GM21529 (cell line): ENCODE results near the gene ST8SIA6.
A peak's percentile ranks its signal among the peaks of the same experiment; 100 is the strongest.
"Not testable (repeated sequence)": the region's sequence is repeated elsewhere in the genome, so short reads cannot be mapped to it uniquely, and the experiment has no call there.

Source experiments
- ATAC-seq: cut with Tn5 transposase; IDR thresholded peaks from one replicate; pipeline ENCODE4 v1.9.1; 2021; ENCODE audit not compliant: unreplicated experiment

Gene ST8SIA6

DNA sequence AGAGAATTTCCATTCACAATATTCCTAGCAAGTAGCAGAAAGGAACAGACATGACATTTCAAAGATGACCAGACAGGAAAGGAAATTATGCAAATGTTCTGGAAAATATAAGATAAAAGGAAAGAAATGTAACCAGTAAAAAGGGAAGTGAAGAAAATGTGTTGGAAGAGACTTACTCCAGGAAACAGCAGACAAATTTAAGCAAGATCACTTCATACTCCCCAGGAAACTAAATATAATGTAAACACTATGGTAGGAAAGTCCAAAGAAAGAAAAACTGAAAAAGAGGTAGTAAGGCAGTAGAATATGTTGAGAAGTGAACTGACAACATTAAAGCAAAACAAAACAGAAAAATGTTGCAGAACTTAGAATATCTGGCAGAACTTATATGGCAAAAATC is 6.4 kb upstream of the ST8SIA6 start:
- ATAC-seq, result no peak

DNA sequence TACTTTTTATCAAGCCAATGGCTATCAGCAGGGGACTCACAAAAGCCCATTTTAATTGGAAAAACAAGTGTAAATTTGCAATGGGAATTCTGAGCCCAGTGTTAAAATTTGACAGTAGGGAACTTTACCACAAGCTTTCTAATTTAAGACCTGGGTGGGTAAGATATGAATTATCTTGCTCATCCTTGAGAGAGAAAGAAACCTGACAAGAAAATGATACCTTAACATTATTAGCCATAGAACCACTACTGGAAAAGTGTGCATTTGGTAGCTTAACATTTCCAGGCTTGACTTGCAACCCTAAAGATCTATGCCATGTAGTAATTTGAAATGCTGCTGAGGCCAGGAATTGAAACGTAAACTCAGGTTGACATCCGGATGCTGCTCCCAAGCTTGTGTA is 2.7 kb upstream of the ST8SIA6 start:
- no peak for ATAC-seq

DNA sequence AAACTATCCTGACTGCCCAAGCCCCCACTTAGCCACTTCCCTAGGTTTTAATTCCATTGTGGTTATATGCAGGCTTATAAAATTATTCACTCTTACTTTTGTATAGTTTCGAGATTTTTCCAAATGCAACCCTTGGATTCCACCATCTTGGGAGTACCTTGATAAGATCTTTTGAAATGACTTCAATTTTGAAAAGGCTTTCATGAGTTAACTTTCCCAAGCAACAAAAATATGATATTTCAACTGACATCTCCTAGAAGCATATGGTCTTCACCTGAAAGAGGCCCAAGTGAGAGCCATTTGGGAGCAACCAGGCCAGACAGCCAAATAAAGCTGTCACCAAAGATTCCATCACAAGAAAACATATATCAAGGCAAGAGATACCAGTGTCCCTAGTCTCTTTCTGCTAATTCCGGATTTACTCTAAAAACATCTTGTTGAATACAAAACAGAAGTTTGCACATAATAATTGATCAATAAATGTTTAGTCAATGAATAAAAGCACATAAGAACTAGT is 1.7 kb upstream of the ST8SIA6 start:
- no peak for ATAC-seq

DNA sequence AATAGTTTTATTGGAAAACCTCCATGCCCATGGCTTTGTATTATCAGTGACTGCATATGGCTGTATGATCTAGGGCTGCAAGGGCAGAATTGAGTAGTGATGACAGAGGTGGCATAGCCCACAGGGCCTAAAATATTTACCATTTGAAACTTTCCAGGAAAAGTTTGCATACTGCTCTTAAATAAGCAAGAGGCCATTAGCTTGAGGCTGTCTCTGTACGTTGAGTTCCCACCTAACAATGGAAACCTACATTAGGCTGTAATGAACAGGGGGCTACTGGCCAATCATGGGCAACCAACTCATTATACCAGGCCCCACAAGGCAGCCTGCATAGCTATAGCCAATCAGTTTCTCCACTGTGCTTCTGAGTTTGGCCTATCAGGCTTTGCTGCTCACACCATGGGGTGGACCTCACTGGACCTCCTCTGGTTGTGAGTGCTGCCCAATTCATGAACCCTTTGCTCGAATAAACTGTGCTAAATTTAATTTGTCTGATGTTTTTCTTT is 673 bp upstream of the ST8SIA6 start:
- ATAC-seq, result no peak

DNA sequence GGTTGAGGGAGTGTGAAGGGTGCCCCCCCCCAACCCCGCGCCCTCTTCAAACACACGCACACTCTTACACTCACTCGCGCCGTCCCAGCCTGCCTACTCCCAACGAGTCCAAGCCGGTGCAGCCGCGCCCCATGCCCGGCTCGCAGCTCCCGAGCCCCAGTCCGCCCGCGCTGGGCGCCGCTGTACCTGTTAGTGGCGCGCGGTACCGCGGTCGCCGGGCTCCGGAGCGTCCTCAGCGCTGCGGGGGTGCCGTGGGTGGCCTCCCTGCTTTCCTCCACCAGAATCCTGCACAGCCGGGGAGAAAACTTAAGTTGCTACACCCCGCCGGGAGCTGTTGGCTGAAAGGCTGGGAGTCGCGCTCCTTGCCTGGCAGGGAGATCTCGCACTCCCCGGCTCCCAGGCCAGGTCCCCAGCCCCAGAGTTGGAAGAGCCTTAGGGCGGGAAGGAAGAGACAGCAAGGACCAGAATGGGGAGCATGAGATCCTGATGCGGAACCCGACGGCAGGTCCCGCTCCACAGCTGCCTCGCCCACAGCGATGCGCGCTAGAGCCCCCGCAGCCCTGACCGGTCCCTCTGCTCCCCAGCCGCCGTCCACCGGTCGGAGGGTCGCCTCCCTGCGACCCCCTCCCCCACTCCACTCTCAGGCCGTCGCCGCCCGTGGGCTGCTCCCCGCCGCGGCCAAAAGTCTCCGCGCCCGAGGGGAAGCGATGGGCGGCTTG is 863 bp downstream of the ST8SIA6 start:
- ATAC-seq, result peak; percentile 39

DNA sequence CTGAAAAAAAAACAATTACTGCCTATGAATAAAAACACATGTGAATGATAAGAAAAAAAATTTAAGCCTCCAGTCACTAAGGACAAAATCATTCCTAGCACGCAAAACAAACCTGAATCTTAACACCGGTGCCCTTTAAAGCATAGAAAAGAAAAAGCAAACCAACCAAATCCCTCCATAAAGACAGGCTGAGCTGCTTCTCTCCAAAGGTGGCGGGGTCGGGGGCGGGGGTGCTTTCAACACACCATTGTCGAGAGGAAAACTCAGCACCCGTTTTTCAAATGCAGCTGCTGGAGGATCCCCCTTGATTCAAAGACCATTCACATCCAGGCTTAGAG is 1.4 kb downstream of the ST8SIA6 start:
- ATAC-seq, result no peak

DNA sequence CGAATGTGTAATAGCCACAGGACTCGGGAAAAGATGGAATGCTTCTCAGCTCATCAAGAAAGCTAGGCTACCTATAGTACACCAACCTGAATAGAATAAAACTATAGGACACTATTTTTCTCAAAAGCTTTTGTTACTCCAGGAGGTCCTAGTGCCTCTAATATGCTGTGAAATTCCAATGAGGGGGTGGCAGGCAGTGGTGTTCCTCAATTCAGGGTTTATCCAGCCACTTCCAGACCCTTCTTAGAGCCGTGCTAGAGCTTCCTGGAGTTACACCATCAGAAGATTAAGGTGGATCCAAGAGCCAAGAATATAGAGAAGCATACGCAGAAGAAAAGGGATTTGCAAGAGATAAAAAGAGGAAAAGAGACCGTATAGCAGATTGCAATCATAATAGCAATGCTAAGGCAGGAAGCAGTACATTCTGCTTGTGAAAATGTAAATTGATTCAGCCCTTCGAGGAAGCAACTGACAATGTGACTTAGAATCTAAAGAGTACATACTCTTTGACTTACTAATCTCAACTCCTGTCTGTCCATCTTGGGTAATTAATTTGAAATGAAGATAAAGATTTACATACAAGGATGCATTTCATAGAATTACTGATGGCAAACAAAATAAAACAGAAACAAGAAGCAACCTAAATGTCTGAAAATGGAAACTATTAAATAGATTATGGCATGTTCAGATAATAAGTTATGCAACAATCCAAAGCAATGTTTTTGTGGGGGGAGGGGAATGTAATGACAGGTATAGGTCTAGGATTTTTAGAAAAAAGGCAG is 2.1 kb downstream of the ST8SIA6 start:
- ATAC-seq, result no peak

DNA sequence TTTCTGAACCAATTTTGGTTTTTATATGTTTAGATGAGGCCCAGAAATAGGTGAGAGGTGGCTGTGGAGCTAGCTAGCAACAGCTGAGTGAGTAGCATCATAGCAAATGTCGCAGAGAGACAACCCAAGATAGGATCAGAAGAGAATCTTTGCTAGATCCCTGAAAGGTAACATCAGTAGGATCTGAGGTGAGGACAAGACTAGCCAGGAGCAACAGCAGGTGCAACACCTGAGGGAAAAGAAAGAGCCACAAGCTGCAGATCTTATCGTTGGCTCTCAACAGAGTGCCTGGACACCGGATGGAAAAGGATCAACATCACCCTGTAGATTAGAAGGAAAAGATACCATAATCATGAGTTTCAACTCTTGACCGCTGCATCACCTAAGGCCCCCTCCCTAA is 4.4 kb downstream of the ST8SIA6 start:
- no peak for ATAC-seq

DNA sequence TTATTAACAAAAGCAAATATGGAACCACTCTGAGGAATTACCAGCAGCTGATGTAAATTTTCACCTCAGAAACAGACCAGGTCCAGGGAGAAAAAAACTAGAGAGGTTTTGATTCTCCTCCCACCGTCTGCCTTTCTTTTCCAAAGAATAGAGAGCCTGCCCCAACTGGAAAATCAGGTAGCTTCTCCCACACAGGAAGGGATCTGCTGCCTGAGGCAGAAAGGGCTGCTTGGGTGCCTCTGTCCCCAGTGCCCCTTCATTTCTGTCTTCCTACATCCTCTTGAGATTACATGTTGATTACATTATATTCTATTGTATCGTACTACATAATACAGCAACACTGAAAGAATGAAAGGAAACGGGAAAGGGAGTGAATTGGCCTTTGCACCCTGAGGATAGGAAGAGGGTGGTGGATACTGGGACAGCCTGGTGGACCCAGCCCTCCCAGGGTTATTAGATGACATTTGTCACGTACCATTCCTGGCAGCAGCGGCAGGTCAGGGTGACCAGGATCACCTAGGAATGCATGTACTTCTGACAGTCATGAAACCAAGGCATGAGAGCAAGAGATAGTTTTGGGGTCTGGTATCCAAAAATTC is 8.9 kb downstream of the ST8SIA6 start:
- no peak for ATAC-seq

DNA sequence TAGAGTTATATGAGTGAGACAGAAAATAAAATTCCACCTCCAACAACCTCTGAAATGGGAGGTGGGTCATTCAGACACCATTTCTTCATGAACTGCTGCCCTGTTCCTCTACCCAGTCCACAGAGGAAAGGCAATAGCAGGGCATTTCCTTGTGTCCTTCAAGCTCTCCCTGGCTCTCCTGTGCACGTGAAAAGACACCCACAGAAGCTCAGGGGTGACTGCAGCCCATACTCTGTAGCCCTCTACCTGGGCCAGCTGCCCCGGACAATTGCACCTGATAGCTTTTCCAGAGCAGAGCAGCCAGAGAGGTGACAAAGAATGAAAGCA is 10.0 kb downstream of the ST8SIA6 start:
- no peak for ATAC-seq

DNA sequence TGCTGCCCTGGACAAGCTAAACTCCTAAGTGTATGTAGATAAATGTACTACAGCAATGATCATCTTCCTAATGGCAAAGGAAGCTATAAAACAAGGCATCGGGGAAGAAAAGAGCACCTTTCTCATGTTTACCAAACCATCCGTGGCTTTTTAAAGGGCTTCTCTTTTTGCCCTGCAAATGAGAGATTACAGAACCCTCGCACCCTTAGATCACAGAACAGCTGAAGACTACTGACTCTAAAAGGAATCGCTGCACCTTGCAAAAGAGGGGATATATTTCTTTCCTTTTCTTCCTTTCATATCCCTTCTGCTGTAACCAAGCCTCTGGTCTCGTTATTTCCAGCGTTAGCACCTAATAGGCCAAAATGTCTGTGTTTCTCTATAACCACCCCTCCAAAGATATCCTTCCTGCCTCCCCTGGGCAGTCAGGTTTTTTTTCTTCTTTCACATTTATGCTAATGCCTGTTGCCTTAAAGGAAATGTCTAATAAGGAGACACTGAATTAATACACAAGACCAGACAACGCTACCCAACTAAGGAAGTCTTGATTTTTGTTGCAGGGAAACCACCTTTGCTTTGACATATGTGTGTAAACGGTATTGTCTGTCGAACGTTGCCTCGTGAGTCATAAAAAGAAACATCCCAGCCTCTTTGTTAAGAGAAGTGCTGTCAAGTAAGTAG is 10.5 kb downstream of the ST8SIA6 start:
- peak; percentile 96 for ATAC-seq

DNA sequence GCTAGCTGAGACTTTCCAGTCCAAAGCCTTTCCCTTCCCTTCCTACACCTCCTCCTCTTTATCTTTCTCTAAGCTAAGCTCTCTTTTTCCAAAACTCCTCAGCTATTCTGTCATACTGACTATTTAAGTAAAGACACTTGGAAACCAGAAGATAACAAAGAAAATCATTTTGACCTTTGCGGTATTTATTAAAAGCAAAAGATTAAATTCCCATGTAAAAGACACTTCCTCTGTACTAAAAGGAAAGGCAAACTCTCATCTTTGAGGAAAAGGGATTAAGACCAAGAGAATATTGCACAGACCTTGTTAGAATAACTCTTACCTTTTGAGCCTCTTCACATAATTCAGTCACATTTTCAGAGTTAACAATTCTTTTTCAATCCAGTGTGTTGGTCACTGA is 15.8 kb downstream of the ST8SIA6 start:
- no peak for ATAC-seq

DNA sequence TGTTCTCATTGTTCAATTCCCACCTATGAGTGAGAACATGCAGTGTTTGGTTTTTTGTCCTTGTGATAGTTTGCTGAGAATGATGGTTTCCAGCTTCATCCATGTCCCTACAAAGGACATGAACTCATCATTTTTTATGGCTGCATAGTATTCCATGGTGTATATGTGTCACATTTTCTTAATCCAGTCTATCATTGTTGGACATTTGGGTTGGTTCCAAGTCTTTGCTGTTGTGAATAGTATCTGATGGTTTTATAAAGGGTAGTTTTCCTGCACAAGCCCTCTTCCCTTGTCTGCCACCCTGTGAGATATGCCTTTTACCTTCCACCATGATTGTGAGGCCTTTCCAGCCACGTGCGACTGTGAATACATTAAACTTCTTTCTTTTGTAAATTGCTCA is 17.8 kb downstream of the ST8SIA6 start:
- ATAC-seq, result not testable (repeated sequence)

DNA sequence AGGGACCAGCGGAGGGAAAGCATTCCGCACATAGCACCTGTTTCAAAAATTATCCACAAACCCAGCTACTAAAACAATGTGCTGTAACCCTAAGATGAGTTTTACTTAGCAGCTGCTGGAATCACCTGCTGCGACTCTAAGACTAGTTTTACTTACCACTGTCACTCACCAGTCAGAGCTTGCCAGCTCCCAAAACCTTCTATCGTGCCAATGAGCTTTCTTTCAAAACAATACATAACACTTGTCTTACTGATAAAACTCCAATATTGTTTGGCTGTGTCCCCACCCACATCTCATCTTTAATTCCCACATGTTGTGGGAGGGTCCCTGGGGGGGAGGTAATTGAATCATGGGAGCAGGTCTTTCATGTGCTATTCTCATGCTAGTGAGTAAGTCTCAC is 18.4 kb downstream of the ST8SIA6 start:
- ATAC-seq, result no peak

DNA sequence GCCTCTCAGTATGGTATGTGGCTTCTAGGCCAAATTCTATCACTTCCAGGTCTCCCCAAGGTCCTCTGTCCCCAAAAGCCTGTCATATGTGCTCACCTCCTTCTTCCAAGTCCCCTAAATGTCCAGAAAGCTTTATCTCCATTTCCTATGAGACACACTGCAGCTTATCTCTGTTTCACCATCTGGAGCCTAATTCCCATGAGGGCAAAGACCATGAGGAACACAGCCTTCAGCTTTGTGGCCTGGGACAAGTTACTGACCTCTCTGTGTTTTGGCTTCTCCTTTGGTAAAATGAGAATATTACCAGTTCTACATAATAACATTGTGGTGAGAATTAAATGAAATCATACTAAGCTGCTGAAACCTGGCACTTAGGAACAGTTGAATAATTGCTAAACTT is 19.2 kb downstream of the ST8SIA6 start:
- no peak for ATAC-seq

DNA sequence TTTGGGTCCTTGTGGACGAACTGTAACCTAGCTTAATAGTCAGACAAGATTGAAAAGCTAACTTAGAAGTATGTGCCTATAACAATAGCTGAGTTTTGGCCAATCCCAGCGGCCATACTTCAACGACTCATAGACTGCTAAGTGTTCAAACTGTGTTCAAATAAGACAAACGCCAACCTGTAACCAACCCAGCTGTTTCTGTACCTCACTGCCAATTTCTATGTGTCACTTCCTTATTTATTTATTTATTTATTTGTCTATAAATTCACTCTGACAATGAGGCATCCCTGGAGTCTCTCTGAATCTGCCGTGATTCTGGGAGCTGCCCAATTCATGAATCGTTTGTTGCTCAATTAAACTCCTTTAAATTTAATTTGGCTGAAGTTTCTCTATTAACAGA is 21.7 kb downstream of the ST8SIA6 start:
- no peak for ATAC-seq

DNA sequence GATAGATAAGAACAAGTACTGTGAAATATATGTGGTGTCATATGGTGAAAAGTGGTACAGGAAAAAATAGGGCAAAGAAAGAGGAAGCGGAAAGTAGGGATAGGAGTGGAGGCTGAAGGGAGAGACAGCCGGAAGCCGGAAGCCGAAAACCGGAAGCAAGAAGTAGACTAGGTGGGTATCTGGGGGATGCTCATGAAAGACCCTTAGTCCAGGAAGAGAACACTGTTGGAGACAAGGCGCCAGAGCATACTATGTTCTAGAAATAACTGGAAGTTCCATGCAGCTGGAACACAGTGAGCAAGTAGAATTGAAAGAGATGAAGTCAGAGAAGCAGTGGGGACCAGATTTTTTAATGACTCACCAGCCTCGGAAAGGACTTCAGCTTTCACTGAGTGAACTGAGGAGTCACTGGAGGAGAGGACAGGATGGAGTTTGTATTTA is 22.5 kb downstream of the ST8SIA6 start:
- ATAC-seq, result no peak

DNA sequence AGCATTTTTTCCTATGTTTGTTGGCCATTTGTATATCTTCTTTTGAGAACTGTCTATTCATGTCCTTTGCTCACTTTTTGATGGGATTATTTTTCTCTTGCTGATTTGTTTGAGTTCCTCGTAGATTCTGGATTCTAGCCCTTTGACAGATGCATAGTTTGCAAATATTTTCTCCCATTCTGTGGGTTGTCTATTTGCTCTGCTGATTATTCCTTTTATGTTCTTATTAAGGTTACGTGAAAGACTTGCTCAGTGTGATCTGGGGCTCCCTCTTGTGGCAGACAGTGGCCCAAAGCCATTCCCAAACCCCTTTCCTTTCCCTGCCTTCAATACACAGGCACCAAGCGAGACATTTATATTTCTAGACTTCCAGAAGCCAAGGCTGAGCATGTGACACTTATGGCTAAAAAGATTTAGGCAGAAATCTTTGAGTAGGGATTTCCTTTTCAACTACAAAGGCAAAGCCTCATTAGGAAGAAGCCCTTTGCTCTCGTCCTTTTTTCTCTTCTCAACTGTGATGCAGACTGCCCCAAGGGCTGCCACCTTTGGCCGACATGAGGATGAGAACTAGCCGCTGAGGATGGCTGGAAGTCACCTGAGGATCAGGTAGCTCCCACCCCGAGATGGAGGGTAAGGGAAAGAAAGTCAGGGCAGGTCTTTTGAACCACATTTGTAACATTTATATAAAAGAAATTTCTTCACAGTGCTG is 23.6 kb downstream of the ST8SIA6 start:
- ATAC-seq, result no peak

DNA sequence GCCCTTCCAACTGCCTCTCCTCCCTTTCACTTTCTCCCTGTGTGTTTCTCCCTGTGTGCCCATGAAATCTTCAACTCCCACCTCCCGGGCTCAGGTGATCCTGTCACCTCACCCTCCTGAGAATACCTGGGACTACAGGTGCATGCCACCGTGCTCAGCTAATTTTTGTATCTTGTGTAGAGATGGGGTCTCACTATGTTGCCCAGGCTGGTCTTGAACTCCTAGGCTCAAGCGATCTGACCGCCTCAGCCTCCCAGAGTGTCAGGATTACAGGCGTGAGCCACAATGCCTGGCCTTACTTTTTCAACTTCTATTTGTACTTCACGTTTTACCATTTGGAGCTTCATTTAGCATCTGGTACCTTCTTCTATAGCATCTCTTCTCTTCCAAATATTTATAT is 24.9 kb downstream of the ST8SIA6 start:
- no peak for ATAC-seq

DNA sequence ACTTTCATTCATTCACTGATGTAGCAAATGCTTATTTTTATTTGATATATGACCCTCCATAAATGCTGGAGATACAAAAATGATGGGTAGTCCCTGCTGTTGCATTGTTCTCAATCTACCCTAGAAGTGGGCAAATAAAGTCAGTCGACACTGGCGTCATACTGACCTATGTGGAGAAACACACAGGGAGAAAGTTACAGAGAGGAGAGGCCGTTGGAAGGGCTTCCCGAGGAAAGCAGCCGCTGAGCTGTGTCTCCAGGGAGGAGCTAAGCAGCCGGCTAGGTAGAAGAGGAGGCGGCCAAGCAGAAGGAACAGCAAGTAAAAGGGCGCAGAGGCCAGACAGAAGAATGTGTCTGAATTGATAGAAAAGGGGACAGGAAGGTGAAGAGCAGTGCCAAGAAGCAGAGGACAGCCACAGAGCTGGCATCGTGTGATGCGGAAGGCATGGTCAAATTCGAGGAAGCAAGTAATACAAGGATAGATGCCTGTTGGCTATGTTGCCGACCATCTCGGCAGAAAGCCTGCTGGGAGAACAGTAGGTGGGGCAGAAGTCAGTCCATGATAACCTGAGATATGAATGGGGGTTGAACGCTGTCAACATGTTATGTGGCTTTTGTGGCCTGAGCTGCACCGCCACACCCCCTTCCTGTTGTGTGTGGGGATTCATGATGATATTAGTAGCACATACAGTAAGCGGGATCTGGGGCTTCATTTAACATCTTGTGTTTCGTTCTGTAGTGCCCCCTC is 25.9 kb downstream of the ST8SIA6 start:
- peak; percentile 57 for ATAC-seq
